Right ventricle myocardium inferior (tissue), 1 donor: ENCODE results near the gene MRPL22. TPM values are rescaled to one million over a fixed set of nuclear protein-coding genes. Genes with fewer than 3 reads are reported as not detected.
"Not testable (repeated sequence)": the region's sequence is repeated elsewhere in the genome, so short reads cannot be mapped to it uniquely, and the experiment has no call there.

ENCODE experiments used
- ATAC-seq: fragments of 200-7000 bp; cut with Tn5 transposase; one replicate; pipeline ENCODE4 v1.9.1; 2020; ENCODE audit warnings: mild to moderate bottlenecking, moderate library complexity
- DNase-seq: peaks from one replicate; pipeline ENCODE4 v3.0.0; 2021; ENCODE audit errors: missing footprints
- intact Hi-C: fragments of 100-400 bp; cut with DNase I; formaldehyde crosslinking; loops from one replicate; pipeline ENCODE4 v1.11.0; 2022
- total RNA-seq: library from RNA; stranded (reverse); fragmentation: NEBNext Ultra II Directional; extraction: Animal tissue kit (Norgen Biotek cat#: 25700); gene quantifications from one replicate; pipeline ENCODE4 v1.2.1, GENCODE V29; 2021
- donor health status: DM: no; HTN: yes; CAD: no; lungs with severe emphysema.

MRPL22 gene
- total RNA-seq, 1 donor from 2014 or later = 74.7 TPM

DNA sequence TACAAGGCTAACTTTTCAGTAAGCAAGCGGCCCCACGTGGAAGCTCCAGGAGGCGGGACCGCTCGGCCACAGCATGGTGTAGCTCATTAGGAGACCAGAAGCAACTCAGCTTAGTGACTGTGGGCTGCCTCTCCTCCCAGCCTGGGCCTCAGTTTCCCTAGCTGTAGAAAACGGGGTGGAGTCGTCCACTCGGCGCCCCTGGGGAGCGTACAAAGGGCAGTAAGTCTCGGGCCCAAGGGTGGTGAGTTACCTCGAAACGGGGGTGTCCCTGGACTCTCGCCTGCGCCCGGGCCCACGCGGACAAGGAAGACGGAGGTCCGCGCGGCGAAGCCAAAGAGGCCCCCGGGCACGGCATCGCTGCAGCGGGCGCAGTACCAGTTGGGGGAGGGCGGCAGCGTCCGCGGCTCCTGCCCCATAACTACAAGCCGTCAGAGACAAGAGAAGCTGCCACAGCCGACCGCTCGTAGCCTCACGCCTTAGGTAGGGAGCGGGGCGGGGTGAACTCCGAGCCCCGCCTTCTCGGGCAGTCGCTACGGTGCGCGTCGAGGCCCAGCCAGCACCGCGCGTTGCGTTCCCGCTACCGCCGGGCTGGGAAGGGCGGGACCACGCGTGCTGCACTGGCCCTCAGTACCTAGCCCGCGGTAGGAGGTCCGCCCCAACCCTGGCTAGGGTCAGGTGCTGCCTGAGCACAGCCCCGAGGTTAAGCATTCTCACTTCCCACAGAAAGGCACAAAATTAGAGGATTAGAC lies 3.0 kb upstream of the MRPL22 start, which contains the start of gene GEMIN5:
GEMIN5 (minus strand) TSS at position 494 of the 749 bp plus-strand sequence; CDS start at position 416, 78 bp downstream.
- intact Hi-C loops = loop anchor here (5.0 kb wide), 1 partner anchor 81 kb away; the partner anchor contains the start of gene CNOT8
- DNase-seq (peak; percentile 92), ATAC-seq (peak; percentile 96)

DNA sequence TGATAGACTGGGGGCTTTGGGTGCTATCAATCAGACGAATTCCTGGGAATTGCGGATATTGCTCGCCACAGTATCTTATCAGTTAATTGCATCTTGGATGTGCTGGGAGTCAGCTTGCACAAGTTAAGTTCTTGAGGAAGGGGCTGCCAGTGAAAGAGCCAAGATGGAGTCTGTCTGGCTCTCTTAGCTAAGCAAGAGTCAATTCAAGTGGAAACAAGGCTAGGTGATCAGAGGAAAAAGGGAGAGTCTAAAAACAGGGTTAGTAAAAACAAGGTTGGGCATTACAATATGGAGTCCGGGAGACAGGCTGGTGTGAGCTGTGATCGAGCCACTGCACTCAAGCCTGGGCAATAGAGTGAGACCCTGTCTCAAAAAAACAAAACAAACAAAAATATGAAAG lies 1.5 kb upstream of the MRPL22 start:
- not testable (repeated sequence) for ATAC-seq, DNase-seq
- intact Hi-C loops = loop anchor here (5.0 kb wide), 1 partner anchor 82 kb away; the partner anchor contains the start of gene CNOT8

DNA sequence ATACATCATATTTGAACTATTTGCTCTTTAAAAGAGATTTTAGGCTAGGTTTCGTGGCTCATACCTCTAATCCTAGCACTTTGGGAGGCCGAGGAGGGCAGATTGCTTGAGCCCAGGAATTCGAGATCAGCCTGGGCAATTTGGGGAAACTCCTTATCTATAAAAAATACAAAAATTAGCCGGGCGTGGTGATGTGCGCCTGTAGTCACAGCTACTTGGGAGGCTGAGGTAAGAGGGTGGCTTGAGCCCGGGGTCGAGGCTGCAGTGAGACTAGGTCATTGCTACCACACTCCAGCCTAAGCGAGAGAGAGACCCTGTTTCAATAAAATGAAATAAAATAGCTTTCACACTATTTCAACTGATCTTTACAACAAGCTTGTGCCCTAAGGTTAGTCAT lies 500 bp upstream of the MRPL22 start:
- DNase-seq (no peak), ATAC-seq (no peak)
- intact Hi-C loops = no loop called here

DNA sequence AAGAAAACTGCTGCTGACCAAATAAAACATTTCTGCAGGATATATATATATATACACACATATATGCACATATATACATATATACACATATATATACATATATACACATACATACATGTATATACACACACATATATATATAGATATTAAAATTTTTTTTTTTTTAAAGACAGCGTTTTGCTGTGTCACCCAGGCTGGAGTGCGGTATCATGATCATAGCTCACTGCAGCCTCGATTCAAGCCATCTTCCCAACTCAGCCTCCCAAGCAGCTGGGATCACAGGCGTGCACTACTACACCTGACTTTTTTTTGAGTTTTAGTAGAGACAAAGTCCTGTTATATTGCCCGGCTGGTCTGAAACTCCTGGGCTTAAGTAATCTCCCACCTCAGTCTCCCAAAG lies 2.7 kb downstream of the MRPL22 start:
- DNase-seq = no peak
- intact Hi-C loops = no loop called here
- no peak for ATAC-seq

DNA sequence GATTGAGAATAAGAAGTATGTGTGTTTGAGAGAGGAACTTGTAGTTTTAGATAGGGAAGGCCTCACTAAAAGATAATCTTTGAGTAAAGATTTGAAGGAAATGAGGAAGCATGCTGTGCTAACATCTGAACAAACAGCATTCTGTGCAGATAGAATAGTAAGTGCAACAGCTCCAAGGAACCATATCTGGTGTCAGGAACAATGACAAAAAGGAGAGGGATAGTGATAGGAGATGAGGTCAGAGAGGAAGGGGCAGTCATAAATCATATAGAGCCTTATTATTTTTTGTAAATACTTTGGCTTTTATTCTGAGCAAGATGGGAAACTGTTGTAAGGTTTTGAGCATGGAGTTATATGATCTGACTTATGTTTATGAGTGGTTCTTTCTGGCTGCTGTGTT lies 3.8 kb downstream of the MRPL22 start:
- no peak for DNase-seq
- intact Hi-C loops = no loop called here
- no peak for ATAC-seq

DNA sequence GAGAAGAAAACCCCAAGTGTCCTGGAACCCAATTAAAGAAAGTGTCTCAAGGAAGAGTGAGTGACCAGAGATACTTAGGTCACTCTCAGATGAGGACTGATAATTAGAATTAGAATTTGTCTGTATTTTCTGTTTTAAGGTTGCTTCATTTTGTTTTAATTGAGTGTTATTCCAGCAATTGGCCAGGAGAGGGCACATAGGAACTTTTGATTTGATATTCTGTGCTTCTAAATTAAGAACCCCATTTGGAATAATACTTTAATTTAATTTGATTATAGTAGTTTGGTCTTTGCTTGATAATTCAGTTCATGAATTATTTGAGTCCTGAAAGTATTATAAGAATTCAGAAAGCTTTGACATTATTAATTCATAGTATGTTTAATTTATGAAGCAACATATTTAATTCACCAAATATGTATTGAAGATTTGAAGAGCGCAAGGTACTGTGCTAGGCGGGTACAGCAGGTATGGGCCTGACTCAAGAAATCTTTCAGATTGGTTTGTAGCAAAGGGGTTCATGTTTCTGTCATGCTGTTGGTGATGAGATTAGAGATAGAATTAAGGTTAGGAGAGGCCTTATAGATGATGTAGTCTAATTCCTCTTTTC lies 4.9 kb downstream of the MRPL22 start:
- ATAC-seq (no peak), DNase-seq (no peak)
- intact Hi-C loops = no loop called here

DNA sequence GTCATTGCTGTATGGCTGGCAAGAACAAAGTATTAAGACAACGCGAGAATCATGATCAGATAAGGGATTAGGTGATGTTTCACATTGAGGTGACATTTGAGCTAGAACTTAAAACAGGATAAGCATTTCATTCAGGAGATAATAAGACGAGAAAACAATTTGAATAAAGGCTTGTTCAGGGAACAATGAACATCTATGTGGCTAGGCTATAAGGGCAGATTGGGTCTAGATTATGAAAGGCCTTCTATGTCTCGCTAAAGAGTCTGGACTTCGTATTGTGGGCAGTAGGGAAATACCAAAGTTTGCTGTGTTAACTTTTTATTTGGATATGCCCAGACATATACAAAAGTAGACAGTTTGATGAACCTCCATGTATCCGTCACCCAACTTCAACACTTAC lies 6.9 kb downstream of the MRPL22 start:
- ATAC-seq (no peak), DNase-seq (no peak)
- intact Hi-C loops = no loop called here

DNA sequence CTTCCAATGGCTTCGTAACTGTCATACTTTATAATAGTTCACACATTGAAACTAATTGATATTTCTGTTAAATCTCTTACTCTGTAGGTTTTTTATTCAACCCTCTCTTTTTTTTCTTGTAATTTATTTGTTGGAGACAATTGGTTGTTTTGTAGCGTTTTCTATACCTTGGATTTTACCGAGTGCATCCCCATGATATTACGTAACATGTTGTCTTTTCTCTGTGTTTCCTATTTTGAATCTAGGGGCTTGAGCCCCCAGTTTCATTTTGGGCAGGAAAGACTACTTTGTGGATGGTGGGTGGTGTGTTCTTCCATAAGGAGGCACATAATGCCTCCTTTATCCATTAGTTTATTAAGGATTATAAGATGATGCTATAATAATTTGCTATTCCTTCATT lies 7.4 kb downstream of the MRPL22 start:
- DNase-seq (no peak), ATAC-seq (no peak)
- intact Hi-C loops = no loop called here

DNA sequence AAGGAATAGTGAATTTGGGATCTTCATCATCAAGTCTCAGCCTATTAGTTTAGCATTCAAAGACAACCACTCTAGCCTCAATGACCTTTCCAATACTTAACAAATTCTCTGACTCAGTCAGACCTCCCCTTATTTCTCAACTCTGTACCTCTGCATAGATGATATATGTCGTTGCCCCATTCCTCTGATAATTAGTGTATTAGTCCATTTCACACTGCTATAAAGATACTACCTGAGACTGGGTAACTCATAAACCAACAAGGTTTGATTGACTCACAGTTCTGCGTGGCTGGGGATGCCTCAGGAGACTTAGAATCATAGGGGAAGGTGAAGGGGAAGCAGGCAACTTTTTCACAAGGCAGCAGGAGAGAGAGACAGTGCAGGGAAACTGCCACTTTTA lies 8.9 kb downstream of the MRPL22 start:
- no peak for DNase-seq
- ATAC-seq = no peak
- intact Hi-C loops = no loop called here

DNA sequence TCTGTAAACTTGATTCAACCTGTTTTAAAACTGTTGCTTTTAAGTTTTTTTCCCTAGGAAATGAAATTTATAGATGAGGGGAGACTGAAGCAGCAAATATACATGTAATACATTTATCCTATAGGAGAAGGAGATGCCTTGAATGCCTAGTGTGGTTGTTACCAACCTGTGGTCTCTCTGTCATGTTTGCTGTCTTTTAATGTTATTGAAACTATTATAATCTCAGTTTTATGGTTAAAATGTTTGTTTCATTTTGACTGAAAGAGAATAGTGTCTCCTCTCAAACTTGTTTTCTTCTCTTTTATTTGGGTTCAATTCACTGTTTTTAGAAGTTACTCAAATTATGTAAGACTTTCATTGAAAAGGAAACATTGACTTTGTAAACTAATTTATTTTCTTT lies 15.8 kb downstream of the MRPL22 start:
- no peak for DNase-seq
- intact Hi-C loops = no loop called here
- ATAC-seq = no peak

DNA sequence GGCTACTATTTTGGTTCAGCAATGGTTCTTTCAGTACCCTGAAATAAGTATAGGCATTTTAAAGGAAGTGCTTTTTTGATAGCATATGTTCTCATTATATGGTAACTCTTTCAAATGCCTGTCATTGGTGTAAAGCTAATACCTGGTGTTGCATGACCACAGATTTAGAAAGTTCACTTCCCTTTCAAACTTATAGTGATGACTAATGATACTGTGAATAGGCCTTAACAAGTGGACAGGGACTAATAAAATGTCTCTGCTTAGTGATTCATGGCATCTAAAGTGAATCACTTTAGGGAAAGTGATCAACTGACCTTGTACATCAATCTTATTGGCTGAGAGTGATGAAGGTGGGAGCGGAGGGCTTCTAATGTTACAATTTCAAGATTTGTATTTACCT lies 21.6 kb downstream of the MRPL22 start:
- ATAC-seq = no peak
- intact Hi-C loops = no loop called here
- no peak for DNase-seq

DNA sequence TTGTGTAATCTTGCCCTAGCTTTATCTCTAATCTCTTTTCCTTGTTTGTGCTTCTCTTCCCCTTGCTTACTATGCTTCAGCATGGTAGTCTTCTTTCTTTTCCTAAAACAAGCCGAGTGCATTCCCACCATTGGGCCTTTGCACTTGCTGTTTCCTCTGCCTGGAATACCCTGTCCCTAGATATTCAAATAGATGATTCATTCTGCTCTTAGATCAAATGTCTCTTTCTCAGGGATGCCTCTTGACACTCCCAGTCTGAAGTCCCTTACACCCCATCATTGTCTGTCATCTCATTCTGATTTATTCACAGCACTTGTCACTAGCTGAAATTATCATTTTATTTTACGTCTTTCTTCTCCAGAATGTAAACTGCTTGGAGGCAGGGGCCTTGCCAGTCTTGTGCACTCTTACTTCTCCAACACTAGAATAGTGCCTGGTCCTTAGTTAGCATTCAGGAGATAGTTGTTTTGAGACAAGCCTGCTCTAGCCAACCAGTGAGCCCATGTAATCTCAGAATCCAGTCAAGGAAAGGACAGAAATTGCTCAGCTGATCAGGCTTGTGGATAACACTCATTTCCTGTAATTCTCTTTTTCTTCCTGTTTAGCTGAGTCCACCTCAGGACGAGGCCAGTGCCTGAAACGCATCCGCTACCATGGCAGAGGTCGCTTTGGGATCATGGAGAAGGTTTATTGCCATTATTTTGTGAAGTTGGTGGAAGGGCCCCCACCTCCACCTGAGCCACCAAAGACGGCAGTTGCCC lies 25.4 kb downstream of the MRPL22 start:
- ATAC-seq (no peak), DNase-seq (no peak)
- intact Hi-C loops = no loop called here

DNA sequence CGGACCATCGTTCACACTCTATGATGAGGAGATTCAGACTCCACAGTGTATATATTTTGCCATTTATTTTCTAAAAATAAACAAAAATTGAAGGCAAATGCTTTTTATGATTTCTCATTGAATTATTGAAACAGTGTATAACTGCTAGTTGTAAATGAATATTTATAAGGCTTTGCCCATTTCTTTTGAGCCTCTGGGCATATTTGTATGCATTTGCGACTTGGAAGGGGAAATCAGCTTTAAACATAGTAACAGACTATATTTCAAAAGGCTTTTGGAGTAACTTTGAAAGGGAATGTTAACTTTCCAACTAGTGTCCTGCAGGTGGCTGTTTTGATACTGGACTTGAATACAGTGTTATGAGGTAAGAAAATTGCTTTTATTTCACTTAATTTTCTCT lies 26.0 kb downstream of the MRPL22 start:
- ATAC-seq (no peak), DNase-seq (no peak)
- intact Hi-C loops = no loop called here

DNA sequence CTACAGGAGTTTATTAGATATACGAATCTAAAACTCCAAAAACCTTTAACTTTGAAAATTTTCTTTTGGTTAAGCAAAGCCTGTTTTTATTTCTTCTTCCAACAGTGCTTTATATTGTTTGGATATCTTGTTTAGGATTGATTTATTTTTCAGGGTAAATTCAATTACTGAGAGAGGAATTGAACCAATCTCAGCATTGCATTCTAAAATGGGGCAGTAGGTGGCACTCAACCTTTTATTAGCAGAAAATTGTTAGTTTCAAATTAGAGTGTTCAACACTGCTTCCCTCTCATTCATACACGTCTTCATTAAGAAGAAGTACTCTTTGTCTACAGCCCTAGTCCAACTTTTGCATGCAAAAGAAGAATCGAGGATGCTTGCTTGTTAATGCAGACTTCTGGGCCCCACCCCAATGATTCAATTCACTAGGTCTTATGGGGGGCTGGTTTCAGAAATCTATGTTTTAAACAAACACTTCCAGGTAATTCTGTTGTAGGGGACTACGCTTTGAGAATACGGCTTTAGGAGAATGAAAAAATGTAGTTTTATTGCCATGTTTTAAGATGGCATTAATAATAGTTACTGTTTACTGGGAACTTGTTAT lies 26.6 kb downstream of the MRPL22 start:
- ATAC-seq (no peak), DNase-seq (no peak)
- intact Hi-C loops = no loop called here

DNA sequence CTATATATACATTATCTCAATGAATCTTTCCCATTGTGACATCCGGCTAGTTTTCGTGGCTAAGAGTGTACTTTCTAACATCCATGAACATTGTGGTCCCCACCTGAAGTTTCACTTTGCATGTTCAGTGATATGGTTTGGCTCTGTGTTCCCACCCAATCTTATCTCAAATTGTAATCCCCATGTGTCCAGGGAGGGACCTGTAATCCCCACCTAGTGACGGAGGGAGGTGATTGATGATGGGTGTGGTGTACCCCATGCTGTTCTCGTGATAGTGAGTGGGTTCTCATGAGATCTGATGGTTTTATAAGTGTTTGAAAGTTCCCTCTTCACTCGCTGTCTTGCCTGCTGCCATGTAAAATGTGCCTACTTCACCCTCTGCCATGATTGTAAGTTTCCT lies 28.1 kb downstream of the MRPL22 start:
- intact Hi-C loops = no loop called here
- DNase-seq (no peak), ATAC-seq (no peak)

DNA sequence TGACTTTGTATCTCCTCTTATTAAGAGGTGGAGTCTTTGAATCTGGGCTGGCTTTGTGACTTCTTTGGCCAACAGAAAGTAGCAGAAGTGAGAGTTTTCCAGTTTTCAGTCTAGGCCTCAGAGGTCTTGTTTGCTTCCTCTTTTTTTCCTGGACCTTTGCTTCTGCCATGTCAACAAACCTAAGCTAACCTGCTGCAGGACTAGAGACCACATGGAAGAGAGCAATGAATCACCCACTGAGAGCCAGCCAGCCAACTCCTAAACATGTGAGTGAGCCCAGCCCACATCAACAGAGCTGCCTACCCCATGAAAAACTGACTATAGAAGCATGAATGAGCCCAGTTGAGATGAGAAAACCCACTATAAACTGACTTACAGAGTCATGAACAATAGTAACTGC lies 29.9 kb downstream of the MRPL22 start:
- DNase-seq (no peak), ATAC-seq (no peak)
- intact Hi-C loops = loop anchor here (10.0 kb wide), 1 partner anchor 514 kb away; no protein-coding TSS in a partner anchor

DNA sequence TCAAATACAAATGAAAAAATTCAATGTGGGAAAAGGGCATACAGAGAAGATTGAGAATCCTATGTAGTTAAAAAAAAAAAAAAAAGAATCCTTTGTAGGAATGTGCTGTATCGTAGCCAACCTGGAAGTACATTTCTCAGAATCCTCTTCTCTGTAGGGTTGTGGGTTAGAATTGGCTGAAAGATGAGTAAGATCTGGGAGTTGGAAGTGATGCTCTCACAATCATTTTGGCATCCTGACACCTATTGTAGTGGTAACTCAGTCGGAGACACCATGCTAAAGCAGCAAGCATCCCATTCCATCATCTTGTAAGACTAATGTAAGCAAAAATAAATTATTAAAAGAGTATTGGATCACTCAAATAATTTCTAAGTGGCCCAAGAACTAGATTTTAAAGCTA lies 30.6 kb downstream of the MRPL22 start:
- intact Hi-C loops = loop anchor here (10.0 kb wide), 1 partner anchor 513 kb away; no protein-coding TSS in a partner anchor
- no peak for ATAC-seq
- no peak for DNase-seq

DNA sequence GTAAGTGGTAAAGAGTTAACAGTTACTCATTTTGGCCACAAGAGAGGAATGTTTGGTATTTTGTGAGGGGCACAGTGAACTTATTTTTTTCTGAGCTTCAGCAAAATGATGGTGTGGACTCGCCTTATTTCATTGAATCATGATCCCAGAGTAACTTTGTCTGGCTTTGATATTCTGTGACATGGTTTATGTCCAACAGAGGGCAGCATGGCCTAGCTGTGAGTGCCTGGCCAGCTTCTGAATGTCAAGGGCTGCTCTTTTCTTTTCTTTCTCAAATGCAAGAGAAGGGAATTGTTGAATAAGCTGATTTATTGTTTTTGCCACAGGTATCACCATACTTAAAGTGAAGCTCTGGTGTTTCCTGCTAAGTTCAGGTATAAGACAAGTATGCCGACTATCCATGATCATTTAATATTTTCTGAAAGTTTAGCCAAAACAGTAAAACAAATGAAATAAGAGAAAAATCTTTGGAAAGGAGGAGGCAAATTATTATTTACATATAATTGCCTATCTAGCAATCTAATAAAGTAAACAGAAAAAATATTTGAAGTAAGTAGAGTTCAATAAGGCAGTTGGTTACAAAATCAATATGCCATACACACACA lies 31.7 kb downstream of the MRPL22 start:
- ATAC-seq = peak; percentile 52
- no peak for DNase-seq

DNA sequence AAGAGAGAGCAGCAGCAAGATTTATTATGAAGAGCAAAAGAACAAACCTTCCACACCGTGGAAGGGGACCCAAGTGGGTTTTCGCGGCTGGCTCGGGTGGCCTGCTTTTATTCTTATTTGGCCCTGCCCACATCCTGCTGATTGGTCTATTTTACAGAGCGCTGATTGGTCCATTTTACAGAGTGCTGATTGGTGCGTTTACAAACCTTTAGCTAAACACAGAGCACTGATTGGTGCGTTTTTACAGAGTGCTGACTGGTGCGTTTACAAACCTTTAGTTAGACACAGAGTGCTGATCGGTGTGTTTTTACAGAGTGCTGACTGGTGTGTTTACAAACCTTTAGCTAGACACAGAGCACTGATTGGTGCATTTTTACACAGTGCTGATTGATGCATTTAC lies 35.2 kb downstream of the MRPL22 start:
- ATAC-seq = not testable (repeated sequence)
- intact Hi-C loops = loop anchor here (10.0 kb wide), 1 partner anchor 509 kb away; no protein-coding TSS in a partner anchor

More for the DNA sequence above, 31.7 kb downstream of the MRPL22 start:
- intact Hi-C loops = loop anchor here (1.0 to 10.0 kb wide), 5 partner anchors 118 to 512 kb away; no protein-coding TSS in a partner anchor

More for the DNA sequence above, 35.2 kb downstream of the MRPL22 start:
- DNase-seq = not testable (repeated sequence)
